Activated gamma-delta T cell treated with Interleukin-2 at 50 U/mL for 16 hours (primary cell): ENCODE measurements around the gene CTSL.
"Not testable (repeated sequence)": the region's sequence is repeated elsewhere in the genome, so short reads cannot be mapped to it uniquely, and the experiment has no call there.

Experiments
- DNase-seq: peaks from one replicate; pipeline ENCODE4 v3.0.0-alpha.2; 2020

CTSL gene

GRCh38 chr9:87725356-87725899 lies 491 bp upstream of the CTSL start:
- no peak for DNase-seq

DNA sequence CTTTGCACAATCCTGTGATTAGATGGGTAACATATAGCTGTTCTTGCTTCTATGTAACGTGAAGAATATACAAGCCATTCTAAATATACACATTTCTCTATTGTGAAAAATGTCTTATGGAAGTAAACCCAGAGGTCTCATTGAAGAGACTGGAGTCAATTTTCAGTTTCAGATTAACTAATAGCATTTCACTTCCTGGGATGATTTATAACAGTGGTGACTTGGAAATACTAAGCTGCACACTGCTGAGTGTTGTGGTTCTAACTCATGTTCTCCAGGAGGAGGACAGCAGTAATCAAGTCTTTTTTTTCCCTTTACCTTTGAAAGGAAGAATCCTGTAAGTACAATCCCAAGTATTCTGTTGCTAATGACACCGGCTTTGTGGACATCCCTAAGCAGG lies 3.3 kb downstream of the CTSL start:
- no peak for DNase-seq

DNA sequence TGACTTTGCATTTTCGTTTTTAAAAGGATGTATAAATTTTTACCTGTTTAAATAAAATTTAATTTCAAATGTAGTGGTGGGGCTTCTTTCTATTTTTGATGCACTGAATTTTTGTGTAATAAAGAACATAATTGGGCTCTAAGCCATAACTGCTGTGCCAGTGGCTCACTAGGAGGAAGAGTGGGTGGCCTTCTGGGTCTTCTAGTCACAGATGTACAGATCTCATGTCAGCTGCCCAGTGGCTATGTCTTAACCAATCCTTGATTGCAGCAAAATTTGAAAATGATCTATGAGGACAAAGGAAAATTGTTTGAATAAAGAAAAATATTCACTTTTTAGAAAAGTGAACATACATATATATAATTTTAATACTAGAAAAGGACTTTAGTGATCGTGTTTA lies 5.4 kb downstream of the CTSL start:
- DNase-seq, result no peak

- no peak for DNase-seq
Measured at GRCh38 chr9:87732344-87732743, 6.4 kb downstream of the CTSL start.

- no peak for DNase-seq
Measured at GRCh38 chr9:87732756-87733155, 6.8 kb downstream of the CTSL start.

DNA sequence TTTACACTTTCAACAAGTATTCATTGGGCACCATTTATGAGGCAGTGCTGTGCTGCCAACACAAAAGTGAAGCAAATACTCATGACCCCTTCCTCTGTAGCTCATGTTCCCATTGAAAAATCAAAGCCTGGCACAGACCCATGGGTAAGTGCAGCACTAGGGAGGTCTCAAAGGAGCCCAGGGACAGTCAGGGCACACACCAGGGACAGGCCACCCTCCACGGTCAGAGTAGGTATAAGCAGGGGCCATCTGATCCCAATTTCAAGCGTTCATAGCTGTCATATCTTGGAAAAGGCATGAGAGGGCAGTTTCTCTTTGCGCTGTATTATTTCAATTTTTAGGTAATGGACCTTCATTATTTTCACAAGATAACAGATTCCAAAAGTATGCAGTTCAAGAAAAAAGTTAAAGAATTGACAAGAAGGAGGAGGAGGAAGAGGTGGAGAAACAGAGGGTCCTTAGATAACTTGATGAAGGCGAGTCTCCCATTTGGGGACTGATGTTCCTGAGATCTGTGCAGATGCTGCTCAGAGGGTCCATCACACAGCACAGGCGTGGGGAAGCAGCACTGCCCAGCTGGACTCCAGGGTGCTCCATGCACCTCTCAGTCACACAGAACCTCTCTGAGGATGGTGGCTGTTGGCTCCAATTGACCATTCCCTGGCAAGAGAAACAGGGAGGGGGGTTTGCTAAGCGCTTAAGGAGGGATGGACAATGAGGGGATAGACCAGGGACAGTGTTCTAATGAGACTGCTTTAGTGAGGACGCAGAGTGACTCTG lies 7.5 kb downstream of the CTSL start:
- DNase-seq, result no peak

- no peak for DNase-seq
Measured at GRCh38 chr9:87734106-87734505, 8.2 kb downstream of the CTSL start.

- no peak for DNase-seq
Measured at GRCh38 chr9:87739546-87739945, 13.6 kb downstream of the CTSL start.

DNA sequence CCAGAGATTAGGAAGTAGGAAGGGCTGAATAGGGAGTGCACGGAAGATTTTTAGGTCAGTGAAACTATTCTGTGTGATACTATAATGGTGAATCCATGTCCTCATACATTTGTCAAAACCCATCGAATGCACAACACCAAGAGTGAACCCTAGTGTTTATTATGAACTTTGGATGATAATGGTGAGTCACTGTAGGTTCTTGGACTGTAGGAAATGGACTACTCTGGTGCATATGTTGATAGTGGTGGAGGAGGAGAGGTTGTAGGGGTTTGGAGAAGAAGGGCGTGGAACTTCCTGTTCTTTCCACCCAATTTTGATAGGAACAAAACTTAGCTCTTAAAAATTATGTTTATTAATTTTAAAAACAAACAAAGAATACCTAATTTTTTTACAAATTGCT lies 14.3 kb downstream of the CTSL start:
- DNase-seq, result no peak

DNA sequence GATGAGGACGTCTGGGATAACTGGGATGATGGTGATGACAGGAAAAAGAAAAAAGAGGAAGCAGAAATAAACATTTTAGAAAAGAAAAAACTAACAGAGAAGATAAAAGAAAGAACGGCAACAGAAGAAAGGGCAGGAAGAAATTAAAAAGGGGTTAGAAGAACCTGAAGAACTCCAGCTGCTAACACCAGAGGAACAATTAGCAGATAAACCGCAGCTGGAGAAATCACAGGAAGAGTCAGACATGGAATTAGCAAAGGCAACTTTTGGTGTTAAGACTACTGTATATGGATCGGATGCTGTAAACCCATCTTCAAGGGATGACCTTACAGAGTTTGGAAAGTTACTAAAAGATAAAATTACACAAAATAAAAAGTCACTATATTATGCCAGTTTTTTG lies 15.4 kb downstream of the CTSL start:
- DNase-seq, result no peak

DNA sequence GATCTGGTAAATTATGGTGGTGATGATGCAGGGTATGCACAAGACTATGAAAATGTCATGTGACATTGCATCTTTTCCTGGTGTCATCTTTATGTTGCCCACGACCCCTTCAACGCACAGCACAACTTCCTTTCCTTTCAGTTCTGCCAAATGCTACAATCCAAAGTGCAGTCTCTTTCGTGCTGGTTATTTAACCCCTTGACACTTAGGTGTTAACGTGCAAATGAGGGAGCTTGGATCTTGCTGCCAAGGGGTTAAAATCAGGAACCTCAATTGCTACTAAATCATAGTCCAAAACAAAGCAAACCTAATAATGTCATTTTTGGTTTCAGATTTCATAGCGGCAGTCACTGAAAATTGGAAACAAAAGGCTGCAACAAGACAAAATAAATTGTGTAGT lies 16.0 kb downstream of the CTSL start:
- no peak for DNase-seq

GRCh38 chr9:87742813-87743428 lies 17.0 kb downstream of the CTSL start:
- DNase-seq, result no peak

- not testable (repeated sequence) for DNase-seq
Measured at GRCh38 chr9:87744247-87744646, 18.3 kb downstream of the CTSL start.

DNA sequence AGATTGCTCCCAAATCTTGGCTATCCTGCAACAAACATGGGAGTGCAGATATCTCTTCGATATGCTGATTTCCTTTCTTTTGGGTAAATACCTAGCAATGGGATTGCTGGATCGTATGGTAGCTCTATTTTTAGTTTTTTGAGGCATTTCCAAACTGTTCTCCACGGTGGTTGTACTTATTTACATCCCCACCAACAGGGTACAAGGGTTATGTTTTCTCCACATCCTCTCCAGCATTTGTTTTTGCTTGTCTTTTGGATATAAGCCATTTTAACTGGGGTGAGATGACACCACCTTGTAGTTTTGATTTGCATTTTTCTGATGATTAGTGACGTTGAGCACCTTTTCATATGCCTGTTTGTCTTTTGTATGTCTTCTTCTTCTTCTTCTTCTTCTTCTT lies 20.3 kb downstream of the CTSL start:
- no peak for DNase-seq

- DNase-seq, result no peak
Measured at GRCh38 chr9:87748881-87749280, 23.0 kb downstream of the CTSL start.

- no peak for DNase-seq
Measured at GRCh38 chr9:87749335-87750035, 23.6 kb downstream of the CTSL start.

- DNase-seq, result no peak
Measured at GRCh38 chr9:87750726-87751125, 24.8 kb downstream of the CTSL start.

- no peak for DNase-seq
Measured at GRCh38 chr9:87751423-87751822, 25.5 kb downstream of the CTSL start.

DNA sequence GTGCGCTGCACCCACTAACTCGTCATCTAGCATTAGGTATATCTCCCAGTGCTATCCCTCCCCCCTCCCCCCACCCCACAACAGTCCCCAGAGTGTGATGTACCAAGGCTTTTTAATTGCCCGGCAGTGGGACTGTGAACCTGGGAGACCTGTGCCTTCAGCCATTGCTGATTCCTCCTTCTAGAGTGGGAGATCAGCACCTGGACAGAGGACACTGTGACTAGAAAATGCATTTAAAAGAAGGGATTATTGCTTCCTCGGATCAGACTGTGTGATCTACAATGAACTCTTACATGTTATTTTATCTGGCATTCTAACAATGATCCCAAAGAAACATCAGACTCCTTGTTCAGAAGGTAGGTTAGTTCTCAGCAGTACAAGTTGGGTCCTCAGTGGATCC lies 25.9 kb downstream of the CTSL start:
- DNase-seq, result no peak

DNA sequence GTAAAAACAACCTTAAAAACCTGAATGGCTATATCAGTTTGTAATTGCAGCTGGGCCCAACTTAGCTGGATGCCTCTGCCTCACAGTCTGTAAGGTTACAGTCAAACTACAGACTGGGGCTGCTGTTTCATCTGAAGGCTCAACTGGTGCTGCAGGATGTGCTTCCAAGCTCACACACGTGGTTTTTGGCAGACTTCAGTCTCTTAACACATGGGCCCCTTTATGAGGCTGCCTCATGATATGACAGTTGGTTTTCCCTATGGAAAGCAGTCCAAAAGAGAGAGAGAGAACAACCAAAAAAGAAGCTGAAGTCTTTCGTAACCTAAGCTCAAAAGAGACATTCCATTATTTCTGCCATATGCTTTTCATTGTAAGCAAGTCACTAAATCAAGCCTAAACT lies 27.4 kb downstream of the CTSL start:
- DNase-seq, result no peak

DNA sequence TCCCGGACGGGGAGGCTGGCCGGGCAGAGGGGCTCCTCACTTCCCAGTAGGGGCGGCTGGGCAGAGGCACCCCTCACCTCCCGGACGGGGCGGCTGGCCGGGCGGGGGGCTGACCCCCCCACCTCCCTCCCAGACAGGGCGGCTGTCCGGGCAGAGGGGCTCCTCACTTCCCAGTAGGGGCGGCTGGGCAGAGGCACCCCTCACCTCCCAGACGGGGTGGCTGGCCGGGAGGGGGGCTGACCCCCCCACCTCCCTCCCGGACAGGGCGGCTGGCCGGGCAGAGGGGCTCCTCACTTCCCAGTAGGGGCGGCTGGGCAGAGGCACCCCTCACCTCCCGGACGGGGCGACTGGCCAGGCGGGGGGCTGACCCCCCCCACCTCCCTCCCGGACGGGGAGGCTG lies 32.4 kb downstream of the CTSL start:
- DNase-seq, result not testable (repeated sequence)

DNA sequence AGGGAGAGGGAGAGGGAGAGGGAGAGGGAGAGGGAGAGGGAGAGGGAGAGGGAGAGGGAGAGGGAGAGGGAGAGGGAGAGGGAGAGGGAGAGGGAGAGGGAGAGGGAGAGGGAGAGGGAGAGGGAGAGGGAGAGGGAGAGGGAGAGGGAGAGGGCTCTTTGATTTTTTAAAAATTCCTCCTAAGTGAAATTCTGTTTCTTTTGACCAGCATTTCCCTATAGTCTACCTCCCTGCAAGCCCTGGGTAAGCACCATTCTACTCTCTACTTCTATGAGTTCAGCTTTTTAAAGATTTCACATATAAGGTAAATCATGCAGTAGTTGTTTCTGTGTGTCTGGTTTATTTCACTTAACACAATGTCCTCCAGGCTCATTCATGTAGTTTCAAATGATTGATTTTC lies 34.1 kb downstream of the CTSL start:
- DNase-seq, result not testable (repeated sequence)

DNA sequence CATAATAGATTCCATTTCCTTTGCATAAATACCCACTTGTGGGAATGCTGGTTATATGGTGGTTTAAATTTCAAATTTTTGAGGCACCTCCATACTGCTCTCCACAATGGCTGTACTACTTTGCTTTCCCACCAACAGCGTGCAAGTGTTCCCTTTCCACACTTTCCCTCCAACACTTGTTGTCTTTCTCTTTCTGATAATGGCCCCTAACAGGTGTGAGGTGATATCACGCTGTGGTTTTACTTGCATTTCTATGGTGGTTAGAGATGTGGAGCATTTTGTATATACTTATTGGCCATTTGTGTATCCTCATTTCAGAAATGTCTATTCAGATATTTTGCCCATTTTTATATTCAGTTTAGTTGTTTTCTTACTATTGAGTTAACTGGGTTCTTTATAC lies 34.6 kb downstream of the CTSL start:
- no peak for DNase-seq

DNA sequence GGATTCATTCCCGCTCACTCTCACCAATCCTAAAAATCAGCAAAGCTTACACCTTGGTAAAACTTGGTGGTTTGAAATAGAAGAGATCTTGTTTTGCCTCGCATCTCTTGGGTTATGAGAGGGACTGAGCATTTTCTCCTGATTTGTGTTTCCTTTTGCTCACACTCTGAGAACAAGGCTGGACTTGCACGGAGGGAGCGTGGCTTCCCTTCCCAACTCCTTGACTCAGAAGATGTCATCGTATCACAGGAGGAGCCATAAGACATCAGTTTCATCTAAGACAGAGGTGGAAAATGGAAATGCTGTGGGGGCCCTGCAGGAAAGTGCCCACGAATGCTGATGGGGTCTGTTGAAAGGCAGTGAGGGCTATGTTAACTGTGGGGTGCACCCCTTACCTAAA lies 37.4 kb downstream of the CTSL start:
- DNase-seq, result no peak
